GM18519 (cell line): Measurements from ENCODE around the gene RNF151.
A peak's percentile ranks its signal among the peaks of the same experiment; 100 is the strongest.
"Not testable (repeated sequence)": the region's sequence is repeated elsewhere in the genome, so short reads cannot be mapped to it uniquely, and the experiment has no call there.

Source experiments
- ATAC-seq: cut with Tn5 transposase; IDR thresholded peaks from one replicate; pipeline ENCODE4 v1.9.1; 2021; ENCODE audit warnings: mild to moderate bottlenecking, moderate library complexity; ENCODE audit not compliant: unreplicated experiment, low FRiP score

The RNF151 gene, protein sequence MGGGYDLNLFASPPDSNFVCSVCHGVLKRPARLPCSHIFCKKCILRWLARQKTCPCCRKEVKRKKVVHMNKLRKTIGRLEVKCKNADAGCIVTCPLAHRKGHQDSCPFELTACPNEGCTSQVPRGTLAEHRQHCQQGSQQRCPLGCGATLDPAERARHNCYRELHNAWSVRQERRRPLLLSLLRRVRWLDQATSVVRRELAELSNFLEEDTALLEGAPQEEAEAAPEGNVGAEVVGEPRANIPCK

DNA sequence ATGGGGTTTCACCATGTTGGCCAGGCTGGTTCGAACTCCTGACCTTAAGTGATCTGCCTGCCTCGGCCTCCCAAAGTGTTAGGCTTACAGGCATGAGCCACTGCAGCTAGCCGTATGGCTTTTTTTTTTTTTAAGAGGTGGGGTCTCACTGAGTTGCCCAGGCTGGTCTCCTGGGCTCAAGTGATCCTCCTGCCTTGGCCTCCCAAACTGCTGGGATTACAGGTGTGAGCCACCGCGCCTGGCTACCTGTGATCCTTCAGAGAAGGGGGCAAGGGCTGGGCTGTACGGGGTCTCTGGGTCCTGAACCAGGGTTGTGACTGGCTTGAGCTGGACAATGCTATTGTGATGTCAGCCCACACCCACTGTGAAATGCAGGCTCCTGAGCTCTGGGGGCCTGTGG, at the start of gene RNF151:
Gene RNF151 (plus strand): TSS at position 397 of the 400 bp plus-strand sequence. CDS start 26 bp downstream, outside the sequence.
- ATAC-seq, result no peak

GRCh38 chr16:1917056-1917664, 49.5 kb upstream of the RNF151 start:
- no peak for ATAC-seq

- no peak for ATAC-seq
Observed at GRCh38 chr16:1917665-1918350, 48.8 kb upstream of the RNF151 start.

DNA sequence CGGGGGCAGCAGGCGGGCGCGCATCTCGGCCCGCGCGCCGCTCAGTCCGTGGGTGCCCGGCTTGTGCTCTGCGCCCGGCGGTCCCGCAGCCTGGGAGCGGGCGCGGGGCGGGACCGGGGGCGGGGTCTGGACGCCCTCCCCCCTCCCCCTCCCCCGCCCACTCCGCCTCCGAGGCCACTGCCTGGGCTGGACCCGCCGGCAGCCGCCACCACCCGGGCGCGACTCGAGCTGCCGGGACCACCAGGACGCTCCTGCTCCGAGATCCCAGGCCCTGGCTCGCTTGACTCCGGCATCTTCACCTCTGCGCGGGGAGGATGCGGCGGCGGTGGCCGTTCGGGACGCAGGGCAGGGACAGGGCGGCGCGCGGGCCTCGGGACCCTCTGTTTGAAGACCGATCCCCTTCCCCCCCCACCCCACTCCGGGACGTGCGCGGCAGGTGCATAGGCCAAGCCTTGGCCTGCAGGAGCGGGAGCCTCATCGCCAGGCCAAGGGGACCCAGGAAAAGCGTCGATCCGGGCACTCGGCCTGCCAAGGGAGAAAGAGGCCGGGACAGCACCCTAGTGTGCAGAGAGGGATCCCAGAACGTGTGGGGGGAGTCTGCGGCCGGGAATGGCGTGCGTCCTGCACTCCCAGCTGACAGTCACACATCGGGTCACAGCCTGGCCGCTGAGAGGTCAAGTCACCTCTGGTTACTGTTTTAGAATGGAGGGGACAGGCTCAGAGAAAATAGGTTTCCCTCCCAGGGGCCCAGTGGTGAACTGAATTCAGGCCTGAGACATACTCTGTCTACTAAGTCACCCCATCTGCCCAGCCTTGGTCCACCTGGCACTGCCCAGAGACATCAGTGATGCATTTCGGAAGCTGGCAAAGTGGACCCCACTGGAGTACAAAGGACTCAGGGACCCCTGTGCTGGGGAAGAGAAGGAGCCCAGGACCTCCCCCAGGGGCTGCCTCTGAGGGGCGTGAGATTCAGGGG, 48.0 kb upstream of the RNF151 start, which contains the start of gene HS3ST6:
Gene HS3ST6 (minus strand): TSS at position 65 of the 976 bp plus-strand sequence. CDS start 92 bp downstream, outside the sequence.
- no peak for ATAC-seq

DNA sequence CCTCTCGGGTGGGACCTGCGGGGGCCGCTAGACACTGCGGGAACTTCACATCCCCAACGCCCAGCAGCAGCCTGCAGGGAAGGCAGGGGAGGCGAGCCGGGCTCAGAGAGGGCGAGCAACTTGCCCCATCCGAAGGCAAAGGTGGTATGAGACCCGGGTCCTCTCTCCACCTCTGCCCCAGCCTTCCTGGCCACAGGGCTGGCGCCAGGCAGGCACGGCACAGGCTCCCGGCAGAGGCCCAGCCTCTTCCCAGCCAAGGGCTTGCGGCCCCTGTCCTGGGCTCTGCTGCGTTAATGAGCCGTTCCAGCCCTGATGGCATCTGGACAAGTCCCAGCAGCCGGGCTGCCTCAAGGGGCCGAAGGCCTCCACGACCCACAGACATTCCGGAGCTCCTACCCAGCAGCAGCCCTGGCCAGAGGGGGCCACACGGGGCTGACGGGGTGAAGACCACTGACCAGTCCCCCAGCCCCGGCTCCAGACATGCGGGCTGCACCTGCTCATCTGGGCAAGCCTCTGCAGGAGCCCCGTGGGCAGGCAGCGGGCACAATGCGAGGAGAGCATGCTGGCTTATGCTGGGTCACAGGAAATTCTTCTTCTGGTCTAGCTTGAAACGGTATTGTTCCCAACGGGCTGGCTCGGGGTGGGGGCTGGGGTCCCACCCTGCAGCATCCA, 47.2 kb upstream of the RNF151 start:
- ATAC-seq, result no peak

- ATAC-seq, result not testable (repeated sequence)
Observed at GRCh38 chr16:1920122-1920521, 46.5 kb upstream of the RNF151 start.

DNA sequence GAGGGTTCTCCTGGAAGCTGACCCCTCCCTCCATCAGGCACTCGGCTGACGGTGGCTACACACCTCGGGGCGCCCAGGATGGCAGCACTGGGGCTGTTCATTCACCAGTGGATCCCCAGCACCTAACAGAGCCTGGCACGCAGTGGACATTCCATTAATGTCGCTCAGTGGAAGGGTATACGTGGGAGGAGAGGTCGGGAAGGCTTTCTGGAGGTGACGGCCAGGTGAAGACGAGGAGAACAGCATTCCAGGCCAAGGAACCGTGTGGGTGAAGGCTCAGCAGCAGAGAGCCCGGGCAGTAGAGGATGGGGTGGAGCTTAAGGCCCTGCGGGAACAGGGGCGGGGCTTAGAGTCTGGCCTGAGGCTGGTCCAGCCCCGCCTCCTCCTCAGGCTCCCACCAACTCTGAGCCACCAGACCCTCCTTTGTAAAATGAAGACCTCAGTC, 45.9 kb upstream of the RNF151 start:
- no peak for ATAC-seq

DNA sequence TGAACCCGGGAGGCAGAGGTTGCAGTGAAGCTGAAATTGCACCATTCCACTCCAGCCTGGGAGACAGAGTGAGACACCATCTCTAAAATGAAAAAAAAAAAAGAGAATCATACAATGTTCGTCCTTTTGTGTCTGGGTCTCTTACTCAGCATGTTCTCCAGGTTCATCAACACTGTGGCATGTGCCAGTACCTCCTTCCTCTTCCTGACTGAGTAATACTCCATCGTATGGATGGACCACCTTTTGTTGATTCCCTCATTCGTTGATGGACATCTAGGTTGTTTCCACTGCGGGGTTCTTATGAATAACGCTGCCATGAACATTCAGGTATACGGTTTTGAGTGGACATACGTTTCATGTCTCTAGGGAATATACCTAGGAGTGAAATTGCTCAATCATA, 44.3 kb upstream of the RNF151 start:
- no peak for ATAC-seq

GRCh38 chr16:1923299-1924034, 43.2 kb upstream of the RNF151 start:
- no peak for ATAC-seq

GRCh38 chr16:1924095-1924494, 42.6 kb upstream of the RNF151 start:
- no peak for ATAC-seq

GRCh38 chr16:1926271-1926670, 40.4 kb upstream of the RNF151 start:
- no peak for ATAC-seq

GRCh38 chr16:1929105-1929504, 37.6 kb upstream of the RNF151 start:
- ATAC-seq, result no peak

DNA sequence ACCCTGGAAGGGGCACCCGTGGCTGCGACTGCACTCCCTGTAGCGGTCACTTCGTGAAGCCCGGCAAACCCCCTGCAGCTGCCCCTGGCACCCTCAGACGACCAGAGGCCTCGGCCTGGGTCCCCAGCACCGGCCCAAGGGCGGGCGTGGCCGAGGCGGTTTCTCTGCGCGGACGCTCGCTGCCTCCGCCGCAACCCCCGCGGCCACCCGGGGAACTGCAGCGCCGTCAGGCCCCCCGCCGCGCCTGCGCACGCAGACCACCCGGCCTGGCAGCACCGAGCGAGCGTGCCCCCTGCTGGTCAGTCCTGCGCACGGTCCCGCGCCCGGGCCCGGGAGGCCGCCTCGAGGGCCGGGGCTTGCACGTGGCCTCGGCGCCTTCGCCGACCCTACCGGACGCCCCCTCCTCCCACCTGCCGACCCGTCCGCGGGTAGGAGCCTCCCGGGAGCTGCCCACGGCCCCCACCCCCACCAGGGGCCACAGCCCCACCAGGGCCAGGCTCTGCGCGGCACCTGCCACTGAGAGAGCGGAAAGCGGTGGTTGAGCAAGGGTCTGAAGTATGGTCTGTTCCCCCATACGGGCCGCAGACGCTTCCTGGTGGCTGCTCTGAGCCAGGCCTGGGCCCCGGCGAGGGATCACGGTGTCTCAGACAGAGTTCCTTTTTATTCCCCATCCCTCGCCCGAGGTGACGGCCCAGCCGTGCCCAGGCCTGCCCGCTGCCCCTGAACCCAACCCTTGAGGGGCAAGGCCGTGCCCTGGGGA, 36.9 kb upstream of the RNF151 start:
- ATAC-seq, result peak; percentile 60

DNA sequence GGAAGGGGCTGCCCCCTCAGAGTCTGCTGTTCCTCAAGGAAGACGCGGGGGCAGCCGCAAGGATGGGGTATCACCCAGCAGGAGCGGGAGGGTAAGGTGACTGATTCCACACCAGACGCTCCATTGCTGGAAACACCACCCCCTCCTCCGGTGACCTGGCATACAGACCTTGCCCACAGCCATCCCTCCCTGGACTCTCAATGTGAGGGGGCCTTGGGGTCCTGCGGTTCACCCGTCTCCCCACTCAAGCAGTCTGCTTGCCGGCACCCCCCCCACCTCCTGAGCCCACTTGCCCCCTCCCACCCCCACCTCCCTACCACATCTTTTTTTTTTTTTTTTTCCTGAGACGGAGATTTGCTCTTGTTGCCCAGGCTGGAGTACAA, 36.3 kb upstream of the RNF151 start:
- ATAC-seq, result no peak

GRCh38 chr16:1932050-1933028, 34.3 kb upstream of the RNF151 start:
- no peak for ATAC-seq

DNA sequence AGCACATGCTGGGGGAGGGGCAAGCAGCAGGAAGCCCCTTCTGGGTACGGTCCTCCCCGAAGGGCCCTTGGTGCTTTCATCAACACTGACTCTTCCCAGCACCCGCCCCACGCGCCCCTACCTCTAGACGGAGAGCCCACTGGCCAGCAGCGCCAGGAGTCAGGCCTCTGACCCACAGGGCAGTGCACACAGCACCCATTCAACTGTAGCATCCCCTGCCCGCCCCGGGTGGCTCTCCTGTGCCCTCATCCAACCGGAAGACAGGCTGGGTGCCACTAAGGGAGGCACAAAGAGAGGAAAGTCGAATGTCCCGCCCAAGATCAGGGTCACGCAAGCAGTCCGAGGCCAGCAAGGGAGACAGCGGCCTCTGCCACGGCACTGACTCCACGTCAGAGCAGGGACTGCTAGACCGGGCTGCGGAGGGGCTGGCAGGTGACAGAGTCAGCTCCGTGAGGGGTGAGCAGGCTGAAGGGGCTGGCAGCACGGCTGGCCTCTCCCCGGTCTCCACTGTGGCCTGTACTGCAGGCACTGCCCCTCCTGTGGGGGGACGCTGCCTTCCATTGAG, 33.5 kb upstream of the RNF151 start:
- ATAC-seq, result no peak

DNA sequence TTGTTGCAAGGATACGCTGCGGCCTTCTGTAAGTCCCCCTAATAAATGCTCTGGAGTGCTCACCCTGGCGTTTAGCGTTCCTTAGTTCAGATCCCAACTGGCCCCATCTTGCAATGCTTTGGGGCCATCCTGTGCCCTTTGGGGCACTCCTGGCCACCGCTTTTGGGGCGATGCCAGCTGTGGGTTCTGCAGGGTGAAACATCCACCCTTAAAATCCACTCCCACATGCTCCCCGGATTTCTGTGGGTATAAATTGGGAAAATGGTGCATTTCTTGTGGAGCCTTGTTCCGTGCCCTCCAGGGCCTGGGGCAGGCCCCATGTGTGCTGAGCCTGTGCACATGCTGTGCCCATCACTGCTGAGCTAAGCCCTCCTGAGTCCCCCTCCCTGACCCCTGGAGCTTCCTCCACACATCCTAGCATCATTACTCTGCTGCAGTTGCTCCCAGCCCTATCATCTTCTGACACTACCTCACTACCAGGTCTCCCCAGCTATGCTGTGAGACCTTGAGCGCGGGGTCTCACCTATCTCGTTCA, 29.6 kb upstream of the RNF151 start:
- no peak for ATAC-seq
